ENCODE measurements around the gene EHBP1.

EHBP1 gene

DNA sequence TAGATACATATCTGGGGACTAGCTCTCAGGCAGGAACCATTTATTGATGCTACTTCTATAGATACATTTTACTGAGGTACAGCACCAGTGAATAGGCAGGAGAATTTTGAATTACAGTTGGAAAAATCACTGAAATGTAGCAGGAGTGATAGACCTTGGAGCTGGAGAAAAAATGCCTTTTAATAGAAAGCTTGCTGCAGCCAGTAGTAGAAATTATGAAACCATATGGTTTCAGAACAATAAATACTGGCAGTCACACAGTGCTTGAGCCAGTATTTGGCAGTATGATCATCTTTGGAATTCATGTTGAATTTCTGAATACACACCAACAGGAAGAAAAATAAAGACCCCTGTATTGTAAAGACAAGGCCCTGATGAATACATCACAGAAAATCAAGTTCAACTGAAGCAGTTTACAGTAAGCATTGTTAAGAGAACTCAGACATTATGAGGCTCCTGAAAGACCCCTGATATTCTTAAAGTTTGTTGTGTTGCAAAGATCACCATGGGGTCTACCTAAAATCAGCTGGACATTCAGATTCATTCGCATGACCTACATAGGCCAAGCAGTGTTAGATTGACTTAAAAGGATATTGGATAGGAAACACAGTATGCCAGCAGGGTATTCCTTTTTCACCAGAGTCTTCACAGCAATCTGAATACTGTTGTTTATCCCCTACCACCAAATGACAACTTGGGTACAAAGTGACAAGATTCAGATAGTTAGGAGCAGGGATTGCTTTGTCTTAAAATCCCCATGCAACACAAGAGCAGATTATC lies 139.0 kb downstream of the EHBP1 start:
- no peak for DNase-seq (ENCODE audit: low spot score in 2 of 2)
- ATAC-seq = no peak
- H3K4me3 Mint-ChIP-seq = no peak overlapping the region
- H3K36me3 Mint-ChIP-seq = no peaks in the 10 kb centered on the region
- H3K4me1 Mint-ChIP-seq = no peaks in the 10 kb centered on the region
- no peak overlapping the region for H3K27ac Mint-ChIP-seq
- H3K9me3 Mint-ChIP-seq = peaks cover 11% of the 10 kb centered on the region

DNA sequence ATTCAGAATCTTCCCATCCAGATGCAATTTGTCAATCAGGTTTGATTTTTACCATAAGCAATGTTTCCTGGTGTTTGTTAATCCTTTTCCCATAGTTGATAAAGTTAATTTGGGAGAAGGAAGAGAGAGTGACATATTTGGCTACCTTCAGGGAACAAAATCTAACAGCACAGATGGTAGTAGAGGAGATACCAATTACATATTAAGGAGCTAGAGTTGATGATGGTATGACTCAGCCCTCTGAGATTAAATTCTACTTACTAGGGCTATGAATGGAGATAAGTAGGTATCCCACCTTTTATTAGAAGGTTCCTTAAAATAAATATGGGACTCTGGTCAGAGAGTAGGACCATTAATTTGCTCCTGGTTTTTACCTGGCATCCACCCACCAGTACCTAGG lies 139.7 kb downstream of the EHBP1 start:
- peaks cover 11% of the 10 kb centered on the region for H3K9me3 Mint-ChIP-seq
- no peak overlapping the region for H3K4me3 Mint-ChIP-seq
- no peaks in the 10 kb centered on the region for H3K4me1 Mint-ChIP-seq
- DNase-seq (ENCODE audit: low spot score in 2 of 2) = no peak
- H3K36me3 Mint-ChIP-seq = no peaks in the 10 kb centered on the region
- H3K27ac Mint-ChIP-seq = no peak overlapping the region
- no peak for ATAC-seq

DNA sequence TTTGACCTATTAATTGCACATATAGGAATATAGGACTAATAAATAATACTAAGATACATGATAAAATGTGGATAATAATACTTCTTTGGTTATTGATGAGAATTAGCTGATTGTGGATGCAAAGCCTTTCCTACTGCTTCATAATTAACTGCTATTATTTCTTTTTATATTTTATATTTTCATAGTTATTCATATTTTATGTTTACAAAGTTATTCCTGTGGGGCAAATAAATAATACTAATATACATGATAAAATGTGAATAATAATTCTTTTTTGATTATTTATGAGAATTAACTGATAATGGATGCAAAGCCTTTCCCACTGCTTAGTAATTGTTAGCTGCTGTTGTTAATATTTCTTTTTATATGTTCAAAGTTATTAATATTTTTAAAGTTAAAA lies 146.7 kb downstream of the EHBP1 start:
- Mint-ChIP-seq H3K36me3 (no peaks in the 10 kb centered on the region), H3K4me3 (no peak overlapping the region), H3K4me1 (peaks cover 4% of the 10 kb centered on the region), H3K9me3 (peaks cover 3% of the 10 kb centered on the region), H3K27ac (no peak overlapping the region)
- no peak for ATAC-seq
- no peak for DNase-seq (ENCODE audit: low spot score in 2 of 2)

DNA sequence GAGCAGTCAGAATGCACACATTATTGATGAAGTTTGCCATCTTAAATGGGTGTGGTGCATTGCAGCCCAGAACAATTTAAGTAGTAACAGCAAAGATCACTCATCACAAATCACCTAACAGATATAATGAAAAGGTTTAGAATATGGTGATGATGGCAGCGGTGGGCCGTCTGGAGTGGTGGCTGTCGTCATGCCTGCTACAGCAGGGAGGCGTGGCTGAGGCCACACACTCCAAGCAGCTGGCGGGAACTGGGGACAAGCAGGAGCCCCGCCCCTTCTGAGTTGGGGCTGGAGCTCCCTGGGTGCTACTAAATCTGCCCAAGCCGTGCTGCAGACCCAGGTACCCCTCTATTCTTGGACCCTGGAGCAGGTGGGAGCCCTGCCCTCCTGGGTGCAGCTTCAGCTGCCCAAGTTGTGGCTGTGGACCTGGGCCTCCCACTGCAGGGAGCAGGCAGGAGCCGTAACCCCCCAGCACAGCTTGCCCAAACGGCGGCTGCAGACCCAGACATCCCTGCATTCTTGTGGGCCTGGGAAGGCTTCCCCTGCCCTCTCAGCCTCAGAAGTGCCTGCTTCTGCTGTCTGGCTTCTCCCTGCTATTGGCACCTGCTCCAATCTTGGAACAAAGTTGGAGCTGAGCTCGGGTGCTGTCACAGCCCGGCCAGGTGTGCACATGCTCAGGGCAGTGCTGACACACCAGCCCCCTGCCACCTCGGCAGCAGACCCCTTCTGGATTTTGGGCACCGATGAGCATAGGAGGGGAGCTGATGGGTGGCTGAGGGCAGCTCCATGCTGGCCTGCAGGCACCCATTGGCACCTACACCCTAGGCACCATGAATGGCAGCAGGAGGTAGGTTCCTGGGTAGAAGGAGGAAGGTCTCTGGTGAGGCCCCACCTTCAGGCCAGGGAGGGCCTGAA lies 149.3 kb downstream of the EHBP1 start:
- ATAC-seq (peak; percentile 61), DNase-seq (ENCODE audit: low spot score in 2 of 2) (no peak)
- Mint-ChIP-seq H3K27ac (no peak overlapping the region), H3K4me1 (peaks cover 4% of the 10 kb centered on the region), H3K36me3 (no peaks in the 10 kb centered on the region), H3K9me3 (peaks cover 3% of the 10 kb centered on the region), H3K4me3 (no peak overlapping the region)

DNA sequence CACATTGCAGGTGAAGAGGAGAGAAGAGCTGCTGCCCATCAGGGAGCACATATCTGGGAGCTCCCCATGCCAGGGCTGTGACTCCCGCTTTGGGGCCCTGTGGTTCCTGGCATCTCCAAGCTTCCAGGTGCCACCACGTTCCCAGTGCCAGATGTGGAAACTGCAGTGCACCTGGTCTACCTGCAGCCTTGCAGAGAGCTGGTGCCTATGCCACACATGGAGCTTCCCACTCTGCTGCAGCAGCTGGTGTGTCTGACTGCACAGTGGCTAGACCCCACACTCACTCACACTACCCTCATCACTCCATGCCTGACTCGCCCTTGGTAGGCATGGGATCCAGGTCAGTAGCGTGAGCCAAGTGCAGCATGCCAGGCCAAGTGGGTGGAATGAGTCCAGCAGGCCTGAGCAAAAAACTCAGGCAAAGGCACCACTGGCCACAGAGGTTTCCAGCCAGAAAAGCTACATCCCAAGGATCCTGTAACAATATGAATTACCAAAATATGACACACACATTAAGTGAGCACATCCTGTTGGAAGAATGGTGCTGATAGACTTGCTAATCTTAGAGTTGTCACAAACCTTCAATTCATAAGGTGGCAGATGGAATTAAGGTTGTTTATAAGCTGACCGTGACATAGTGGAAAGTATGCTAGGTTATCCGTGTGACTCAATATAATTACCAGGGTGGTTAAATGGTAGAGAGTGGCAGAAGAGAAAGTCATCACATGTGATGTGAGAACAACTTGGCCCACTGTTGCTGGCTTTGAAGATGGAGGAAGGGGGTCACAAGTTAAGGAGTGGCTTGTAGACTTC lies 150.9 kb downstream of the EHBP1 start:
- ATAC-seq (no peak), DNase-seq (ENCODE audit: low spot score in 2 of 2) (no peak)
- H3K4me3 Mint-ChIP-seq = no peak overlapping the region
- peaks cover 7% of the 10 kb centered on the region for H3K36me3 Mint-ChIP-seq
- H3K4me1 Mint-ChIP-seq = peaks cover 4% of the 10 kb centered on the region
- no peak overlapping the region for H3K27ac Mint-ChIP-seq
- peaks cover 3% of the 10 kb centered on the region for H3K9me3 Mint-ChIP-seq

DNA sequence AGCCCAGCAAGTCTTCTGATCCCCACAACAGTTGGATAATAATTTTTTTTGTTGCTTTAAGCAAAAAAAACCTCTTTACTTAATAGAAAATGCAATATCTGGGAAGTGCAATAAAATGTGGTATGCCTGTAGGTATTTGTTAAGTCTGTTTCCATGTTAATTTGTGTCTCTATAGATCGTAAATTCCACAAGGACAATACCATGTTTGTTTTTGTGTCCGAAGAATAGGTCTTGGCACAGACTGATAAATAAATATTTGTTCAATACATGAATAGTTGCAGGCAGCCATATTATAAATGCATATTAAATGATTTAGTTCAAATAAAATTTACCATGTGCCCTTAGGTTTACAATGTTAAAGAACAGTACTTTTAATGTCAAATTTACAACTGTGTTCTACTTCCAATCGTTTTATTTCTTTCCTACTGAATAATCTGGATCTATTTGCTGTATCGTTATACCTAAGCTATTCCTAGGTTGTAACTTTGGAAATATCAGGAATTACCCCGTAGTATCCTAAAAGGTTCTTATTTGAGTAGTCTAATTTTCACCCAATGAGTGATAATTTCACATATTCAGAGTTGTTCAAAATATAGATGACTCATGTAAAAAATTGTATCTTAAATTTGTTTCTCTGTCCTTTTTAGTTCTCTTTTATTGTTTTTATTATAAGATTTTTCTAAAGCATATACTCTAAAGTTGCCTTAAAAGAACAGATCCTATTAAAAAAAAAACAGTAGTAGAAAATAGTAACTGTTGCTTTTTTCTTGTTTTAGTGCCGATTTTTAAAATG lies 151.8 kb downstream of the EHBP1 start:
- no peak overlapping the region for H3K27ac Mint-ChIP-seq
- H3K36me3 Mint-ChIP-seq = peaks cover 16% of the 10 kb centered on the region
- no peak overlapping the region for H3K4me3 Mint-ChIP-seq
- peaks cover 3% of the 10 kb centered on the region for H3K9me3 Mint-ChIP-seq
- ATAC-seq (no peak), DNase-seq (ENCODE audit: low spot score in 2 of 2) (no peak)
- peaks cover 4% of the 10 kb centered on the region for H3K4me1 Mint-ChIP-seq

DNA sequence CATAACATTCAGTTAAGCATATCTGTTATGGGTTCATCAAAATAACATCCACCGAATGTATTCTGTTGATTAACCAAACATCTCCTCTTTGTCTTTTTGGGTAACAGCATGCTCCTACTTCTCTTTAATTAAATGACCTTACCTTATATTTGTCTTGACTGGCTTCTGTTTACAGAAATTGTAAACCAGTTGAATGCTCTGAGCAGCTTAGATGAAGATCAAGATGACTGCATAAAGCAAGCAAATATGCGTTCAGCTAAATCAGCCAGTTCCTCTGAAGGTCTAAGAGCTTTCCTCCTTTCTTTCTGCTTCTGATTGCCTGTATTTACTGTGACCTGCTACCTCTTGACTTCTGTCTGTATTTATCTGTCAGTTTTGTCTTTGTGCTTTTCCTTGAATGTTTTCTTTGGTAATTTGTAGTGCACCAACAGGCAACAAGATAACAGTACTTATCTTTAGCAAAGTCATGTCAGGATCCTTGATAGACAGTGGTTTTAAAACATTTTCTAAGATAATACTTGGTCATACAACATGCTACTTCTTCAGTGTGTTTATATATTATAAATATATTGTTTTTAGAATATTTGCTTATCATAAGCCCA lies 152.8 kb downstream of the EHBP1 start:
- Mint-ChIP-seq H3K4me3 (no peak overlapping the region), H3K4me1 (peaks cover 4% of the 10 kb centered on the region), H3K9me3 (peaks cover 3% of the 10 kb centered on the region), H3K36me3 (peaks cover 16% of the 10 kb centered on the region), H3K27ac (no peak overlapping the region)
- DNase-seq (ENCODE audit: low spot score in 2 of 2) (no peak), ATAC-seq (no peak)

DNA sequence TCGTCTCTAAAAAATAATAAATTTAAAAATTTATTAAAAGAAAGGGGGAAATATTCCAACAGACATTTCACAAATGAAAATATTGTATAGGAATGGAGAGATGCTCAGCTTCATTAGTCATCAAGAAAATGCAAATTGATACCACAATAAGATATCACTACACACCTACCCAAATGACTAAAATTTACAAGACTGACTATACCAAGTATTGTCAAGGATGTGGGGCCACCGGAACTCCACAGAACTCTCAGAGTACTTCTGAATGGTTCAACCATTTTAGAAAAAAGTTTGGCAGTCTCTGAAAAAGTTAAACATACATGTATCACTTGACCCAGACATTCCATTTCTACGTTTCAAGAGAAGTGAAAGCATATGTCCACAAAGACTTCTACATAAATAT lies 163.4 kb downstream of the EHBP1 start:
- H3K27ac Mint-ChIP-seq = no peak overlapping the region
- peaks cover 24% of the 10 kb centered on the region for H3K36me3 Mint-ChIP-seq
- ATAC-seq = peak; percentile 99
- no peak overlapping the region for H3K4me3 Mint-ChIP-seq
- no peaks in the 10 kb centered on the region for H3K4me1 Mint-ChIP-seq
- peaks cover 23% of the 10 kb centered on the region for H3K9me3 Mint-ChIP-seq
- DNase-seq (ENCODE audit: low spot score in 2 of 2) = no peak

DNA sequence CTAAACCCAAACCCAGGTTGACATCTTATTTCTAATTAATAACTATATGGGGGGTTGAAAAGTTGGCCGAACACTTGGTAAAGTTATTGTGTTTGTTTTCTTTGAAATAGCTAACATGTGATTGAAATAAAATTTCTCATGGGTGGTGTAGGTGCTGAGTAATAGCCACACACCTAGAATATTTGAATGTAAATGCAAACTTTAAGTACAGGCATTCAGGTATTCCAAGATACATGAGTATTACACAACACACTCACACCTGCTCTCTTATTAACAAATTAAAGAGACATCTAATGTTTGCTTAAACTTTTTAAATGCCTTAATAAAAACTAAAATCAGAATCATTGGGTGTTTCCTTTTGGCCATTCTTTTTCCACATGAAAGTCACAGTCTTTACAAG lies 165.5 kb downstream of the EHBP1 start:
- ATAC-seq = no peak
- peaks cover 23% of the 10 kb centered on the region for H3K9me3 Mint-ChIP-seq
- DNase-seq (ENCODE audit: low spot score in 2 of 2) = no peak
- no peak overlapping the region for H3K4me3 Mint-ChIP-seq
- peaks cover 27% of the 10 kb centered on the region for H3K36me3 Mint-ChIP-seq
- H3K27ac Mint-ChIP-seq = no peak overlapping the region
- H3K4me1 Mint-ChIP-seq = no peaks in the 10 kb centered on the region

DNA sequence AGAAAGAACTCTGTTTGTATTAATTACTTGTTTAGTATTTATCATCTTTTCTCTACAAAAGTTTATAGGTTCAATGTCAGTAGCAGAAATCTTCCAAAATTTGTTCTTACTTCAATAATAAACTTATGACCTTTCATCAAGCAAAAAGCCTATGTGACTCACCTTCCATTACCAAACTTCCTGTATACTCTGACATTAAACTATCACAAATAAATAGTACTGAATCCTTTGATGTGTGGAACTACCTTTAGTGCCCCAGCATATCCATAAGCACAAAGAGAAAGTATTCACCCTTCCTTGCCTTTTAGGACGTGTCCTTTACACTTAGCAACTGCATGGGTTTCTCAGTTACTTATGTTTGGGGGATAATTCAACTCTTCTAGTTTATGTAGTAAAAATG lies 166.0 kb downstream of the EHBP1 start:
- Mint-ChIP-seq H3K27ac (no peak overlapping the region), H3K36me3 (peaks cover 25% of the 10 kb centered on the region), H3K9me3 (peaks cover 25% of the 10 kb centered on the region), H3K4me1 (no peaks in the 10 kb centered on the region), H3K4me3 (no peak overlapping the region)
- ATAC-seq = no peak
- no peak for DNase-seq (ENCODE audit: low spot score in 2 of 2)

DNA sequence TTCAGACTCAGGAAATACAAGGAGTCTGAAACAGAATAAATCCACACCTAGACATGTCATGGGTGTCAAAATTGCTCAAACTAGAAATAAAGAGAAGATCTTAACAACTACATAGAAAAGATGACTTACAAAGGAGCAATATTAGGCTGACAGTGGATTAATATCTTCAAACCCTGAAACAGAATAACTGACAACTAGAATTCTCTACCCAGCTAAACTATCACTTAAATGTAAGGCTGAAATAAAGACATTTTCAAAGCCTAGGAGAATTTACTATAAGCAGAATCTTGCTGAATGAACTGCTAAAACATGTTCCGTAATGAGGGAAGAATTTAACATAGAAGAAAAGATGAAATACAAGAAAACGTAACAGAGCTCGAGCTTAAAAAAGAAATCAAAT lies 168.1 kb downstream of the EHBP1 start:
- DNase-seq (ENCODE audit: low spot score in 2 of 2) (no peak), ATAC-seq (no peak)
- Mint-ChIP-seq H3K36me3 (peaks cover 27% of the 10 kb centered on the region), H3K27ac (no peak overlapping the region), H3K9me3 (peaks cover 25% of the 10 kb centered on the region), H3K4me1 (no peaks in the 10 kb centered on the region), H3K4me3 (no peak overlapping the region)

DNA sequence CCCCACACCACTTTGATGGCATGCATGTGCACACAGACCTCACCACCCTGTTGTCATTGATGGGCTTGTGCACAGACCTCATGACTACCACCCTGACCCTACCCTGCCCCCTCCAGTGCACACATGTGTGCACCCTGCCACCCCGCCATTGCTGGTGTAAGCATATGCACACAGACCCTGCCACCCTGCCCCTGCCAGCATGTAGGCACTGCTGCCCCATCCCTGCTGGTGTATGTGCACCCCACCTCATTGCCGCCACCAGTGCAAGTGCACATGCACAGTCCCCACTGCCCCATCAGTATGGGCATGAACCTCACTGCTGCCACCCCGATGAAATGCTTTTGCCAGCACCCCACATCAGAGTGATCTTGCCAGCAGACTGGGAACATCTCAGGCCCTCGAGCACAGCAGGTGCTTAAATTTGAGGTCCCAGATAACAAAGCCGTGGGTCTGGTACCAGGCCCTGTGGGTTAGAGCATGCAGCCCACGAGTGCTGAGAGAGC lies 169.4 kb downstream of the EHBP1 start:
- Mint-ChIP-seq H3K27ac (no peak overlapping the region), H3K9me3 (peaks cover 18% of the 10 kb centered on the region), H3K36me3 (peaks cover 20% of the 10 kb centered on the region), H3K4me3 (no peak overlapping the region), H3K4me1 (no peaks in the 10 kb centered on the region)
- DNase-seq (ENCODE audit: low spot score in 2 of 2) (no peak), ATAC-seq (no peak)

DNA sequence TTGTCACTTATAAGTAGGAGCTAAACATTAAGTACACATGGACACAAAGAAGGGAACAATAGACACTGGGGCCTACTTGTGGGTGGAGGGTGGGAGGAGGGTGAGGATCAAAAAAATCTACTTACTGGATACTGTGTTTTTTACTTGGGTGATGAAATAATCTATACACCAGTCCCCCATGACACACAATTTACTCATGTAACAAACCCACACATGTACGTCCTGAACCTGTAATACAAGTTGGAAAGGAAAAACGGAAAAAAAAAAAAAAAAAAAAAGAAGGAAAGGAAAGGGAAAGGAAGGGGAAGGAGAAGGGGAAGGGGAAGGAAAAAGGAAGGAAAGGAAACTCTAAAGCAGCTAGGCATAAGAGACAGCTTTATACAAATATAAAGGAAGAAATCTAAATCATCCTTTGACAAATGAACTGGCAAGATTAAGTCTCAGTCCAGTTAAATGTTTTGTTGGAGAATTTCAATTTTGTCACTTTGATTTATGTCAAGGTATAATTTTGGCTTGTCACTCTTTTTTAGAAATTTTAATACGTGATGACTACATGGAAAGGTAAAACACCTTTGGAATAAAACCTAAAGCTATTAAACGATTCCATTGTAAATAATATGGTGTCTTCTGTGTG lies 175.8 kb downstream of the EHBP1 start:
- H3K9me3 Mint-ChIP-seq = peaks cover 6% of the 10 kb centered on the region
- H3K4me3 Mint-ChIP-seq = no peak overlapping the region
- ATAC-seq (no peak), DNase-seq (ENCODE audit: low spot score in 2 of 2) (no peak)
- no peak overlapping the region for H3K27ac Mint-ChIP-seq
- H3K4me1 Mint-ChIP-seq = no peaks in the 10 kb centered on the region
- peaks cover 9% of the 10 kb centered on the region for H3K36me3 Mint-ChIP-seq

DNA sequence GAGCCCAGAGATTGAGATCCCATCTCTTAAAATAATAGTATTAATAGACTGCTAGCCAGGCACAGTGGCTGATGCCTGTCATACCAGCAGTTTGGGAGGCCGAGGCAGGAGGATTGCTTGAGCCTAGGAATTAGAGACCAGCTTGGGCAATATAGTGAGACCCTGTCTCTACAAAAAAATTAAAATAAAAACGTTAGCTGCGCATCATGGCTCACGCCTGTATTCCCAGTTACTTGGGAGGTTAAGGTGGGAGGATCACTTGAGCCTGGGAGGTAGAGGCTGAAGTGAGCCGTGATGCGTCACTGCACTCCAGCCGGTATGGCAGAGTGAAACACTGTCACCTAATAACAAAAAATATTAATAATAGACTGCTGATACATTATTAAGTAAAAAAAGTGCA lies 178.1 kb downstream of the EHBP1 start:
- no peak for DNase-seq (ENCODE audit: low spot score in 2 of 2)
- ATAC-seq = no peak
- peaks cover 4% of the 10 kb centered on the region for H3K36me3 Mint-ChIP-seq
- H3K27ac Mint-ChIP-seq = no peak overlapping the region
- peaks cover 2% of the 10 kb centered on the region for H3K9me3 Mint-ChIP-seq
- no peak overlapping the region for H3K4me3 Mint-ChIP-seq
- H3K4me1 Mint-ChIP-seq = no peaks in the 10 kb centered on the region

Measured in stimulated activated effector memory CD8-positive, alpha-beta T cell treated with anti-CD3 and anti-CD28 coated beads, Interleukin-12 subunit alpha, Interleukin-12 subunit beta, amount 100 ng/mL, for 72 hours (primary cell).